HS-5 (cell line): Measurements from ENCODE around the gene RAMP1.
A peak's percentile ranks its signal among the peaks of the same experiment; 100 is the strongest.

Experiments
- DNase-seq: peaks from one replicate; pipeline ENCODE4 v3.0.0-alpha.2; 2012; ENCODE audit warnings: low read depth

RAMP1 gene

DNA sequence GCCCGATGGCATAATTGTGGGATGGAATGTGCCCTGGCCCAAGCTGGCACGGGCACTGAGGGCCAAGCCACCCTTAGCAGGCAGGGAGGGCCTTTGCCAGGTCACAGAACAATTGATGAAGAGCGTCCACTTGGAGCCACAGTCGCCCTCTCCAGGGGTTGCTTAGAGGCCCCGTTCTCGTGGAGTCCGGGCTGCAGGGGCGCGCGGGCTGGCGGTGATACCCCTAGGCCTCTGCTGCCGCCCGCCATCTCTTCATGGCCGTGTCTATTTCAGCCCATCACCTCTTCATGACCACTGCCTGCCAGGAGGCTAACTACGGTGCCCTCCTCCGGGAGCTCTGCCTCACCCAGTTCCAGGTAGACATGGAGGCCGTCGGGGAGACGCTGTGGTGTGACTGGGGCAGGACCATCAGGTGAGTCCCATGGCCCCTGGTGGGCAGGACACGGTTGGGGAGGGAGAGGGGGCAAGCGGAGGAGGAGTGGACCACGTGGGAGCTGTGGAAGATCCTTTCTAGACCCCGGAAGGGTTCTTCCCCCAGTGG lies 17.6 kb downstream of the RAMP1 start:
- no peak for DNase-seq

DNA sequence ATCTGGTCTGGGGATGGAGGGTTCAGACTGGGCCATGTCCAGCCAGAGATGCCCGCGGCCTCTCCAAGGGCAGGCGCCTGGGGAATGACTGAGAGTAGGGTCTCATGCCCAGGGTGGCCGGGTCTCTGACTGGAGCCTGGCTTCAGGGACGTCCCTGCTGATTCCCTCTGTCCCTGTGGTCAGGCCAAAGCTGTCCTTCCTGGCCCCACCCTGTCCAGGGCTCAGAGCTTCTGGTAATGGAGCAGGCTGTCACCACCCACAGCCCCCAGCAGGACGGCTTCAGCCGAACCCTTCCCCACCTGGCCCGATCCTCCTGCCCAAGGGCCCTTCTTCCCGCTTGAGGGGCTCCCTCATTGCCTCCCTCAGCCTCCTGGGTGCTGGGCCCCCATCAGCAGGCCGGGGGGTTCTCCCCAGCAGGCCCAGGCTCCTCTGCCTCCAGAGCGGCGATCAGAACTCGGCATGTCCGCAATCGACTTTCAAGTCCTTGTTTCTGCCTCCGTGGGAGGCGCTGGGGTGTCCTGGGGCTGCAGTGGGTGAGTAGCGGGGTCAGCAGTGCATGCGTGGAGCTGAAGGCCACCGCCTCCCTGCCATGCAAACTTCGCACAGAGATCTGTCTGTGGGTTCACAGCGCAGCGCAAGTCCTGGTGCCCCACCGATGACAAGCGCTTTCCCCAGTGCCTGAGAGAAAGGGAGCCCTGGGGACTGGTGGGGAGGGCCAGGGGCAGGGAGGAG lies 18.3 kb downstream of the RAMP1 start:
- no peak for DNase-seq

DNA sequence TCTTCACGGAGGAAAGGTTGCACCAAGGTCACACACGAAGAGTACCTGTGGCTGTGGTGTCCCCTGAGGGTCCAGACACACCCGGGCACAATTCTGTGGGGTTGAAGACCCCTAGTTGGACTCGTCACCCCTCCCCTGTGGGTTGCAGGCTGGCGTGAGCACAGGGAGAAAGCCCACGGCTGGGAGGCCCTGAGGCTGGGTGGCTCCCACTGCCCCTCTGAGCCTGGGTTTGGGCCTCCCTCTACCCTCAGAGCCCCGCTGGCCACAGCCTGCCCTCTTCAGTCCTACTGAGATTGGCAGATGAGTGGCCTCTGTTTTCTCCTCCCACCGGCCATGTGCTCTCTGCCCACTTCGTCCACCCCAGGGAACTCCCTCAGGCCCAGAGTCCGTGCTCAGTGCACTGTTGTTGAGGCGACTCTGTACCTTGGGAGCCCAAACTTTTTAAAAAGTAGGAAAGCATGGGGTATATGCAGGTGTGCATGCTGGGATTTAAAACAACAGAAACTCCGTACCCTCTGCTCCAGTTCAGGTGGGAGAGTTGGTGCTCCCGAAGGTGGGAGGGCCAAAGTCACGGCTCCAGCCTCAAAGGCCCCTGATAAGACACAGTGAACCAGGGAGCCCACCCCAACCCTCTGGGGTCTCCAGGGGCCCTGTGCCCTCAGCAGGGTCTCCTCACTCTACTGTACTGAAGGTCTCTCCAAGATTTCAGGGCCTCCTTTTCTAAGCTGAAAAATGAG lies 19.1 kb downstream of the RAMP1 start:
- DNase-seq = no peak

DNA sequence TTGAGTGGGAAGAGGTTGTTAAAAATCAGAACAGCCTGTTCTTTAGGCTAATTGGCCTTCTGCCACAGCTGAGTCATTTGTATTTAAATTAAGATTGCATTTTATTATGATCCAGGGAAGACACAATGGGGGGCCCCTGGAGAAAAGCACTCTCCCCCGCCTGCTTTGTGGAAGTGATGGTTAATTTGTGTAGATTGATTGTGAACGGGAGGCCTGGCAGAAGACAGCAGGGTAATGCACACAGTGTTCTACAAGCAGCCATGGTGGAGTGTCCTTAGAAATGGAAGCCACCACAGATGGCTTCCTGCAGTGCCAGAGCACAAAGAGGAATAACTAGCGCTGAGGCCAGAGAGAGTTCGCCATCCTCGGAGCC lies 19.6 kb downstream of the RAMP1 start:
- no peak for DNase-seq

DNA sequence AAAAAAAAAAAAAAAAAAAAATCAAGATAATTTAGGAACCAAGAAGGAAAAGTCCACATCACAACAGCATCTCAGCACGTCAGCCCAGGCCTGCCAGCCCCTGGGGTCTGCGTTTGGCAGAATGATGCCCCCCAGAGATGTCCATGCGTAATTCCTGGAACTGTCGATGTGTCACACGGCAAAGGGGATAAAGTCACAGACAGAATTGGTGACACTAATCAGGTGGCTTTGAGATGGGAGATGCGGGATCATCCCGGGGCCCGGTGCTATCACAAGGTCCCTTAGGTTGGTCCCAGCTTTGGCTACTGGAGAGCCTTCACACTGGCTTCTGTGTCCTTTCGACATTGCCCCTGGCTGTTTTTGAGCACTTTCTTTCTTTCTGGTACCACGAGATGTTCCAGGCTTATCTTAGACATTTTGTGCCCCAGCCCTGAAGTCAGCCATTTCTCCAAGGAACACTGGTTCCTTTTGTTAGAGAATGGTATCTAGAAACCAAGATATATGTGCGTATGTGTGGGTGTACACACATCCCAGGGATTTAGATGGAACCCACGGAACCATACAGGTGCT lies 20.7 kb downstream of the RAMP1 start:
- DNase-seq = no peak

DNA sequence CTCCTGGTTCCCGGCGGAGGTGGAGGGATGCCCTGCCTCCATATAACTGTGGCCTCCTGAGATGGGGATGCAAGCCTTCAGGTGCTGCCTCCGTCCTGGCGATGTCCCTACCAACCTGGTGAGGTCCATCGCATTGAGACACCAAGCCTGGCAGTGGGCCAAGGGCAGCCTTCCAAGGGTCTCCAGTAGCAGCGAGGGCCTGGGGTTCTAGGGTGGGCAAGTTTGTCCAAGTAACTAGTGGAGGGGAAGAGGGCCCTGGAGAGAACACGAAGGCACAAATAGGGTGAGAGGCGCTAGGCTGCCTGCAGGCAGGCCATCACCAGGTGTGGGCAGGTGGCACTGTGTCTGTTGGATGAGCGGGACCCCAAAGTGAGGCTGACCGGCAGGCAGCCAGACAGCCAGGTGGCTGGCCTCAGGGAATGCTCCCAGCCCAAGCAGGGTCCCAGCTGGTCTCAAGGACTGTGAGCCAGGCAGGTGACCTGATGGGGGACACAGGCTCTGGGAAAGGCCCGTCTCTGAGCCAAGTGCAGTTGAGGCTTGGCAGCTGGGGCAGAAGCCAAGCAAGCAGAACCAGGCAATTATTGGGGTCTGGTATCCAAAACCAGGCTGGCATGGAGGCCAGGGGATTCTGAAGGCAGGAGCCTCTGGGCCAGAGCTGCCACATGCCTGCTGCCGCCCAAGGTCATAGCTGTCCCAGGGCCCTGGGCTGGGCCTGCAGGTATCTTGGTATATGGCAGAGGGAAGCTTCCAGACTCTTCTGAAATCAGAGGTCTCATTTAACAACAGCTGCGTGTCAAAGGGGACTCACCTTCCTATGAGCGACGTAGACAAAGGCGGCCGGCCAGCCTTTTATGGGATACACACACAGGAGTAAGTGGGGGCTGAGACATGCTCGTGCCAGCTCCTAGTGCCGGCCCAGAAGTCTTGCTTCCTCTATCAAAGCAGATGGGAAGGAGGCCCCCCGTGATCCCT lies 23.4 kb downstream of the RAMP1 start:
- DNase-seq = no peak

DNA sequence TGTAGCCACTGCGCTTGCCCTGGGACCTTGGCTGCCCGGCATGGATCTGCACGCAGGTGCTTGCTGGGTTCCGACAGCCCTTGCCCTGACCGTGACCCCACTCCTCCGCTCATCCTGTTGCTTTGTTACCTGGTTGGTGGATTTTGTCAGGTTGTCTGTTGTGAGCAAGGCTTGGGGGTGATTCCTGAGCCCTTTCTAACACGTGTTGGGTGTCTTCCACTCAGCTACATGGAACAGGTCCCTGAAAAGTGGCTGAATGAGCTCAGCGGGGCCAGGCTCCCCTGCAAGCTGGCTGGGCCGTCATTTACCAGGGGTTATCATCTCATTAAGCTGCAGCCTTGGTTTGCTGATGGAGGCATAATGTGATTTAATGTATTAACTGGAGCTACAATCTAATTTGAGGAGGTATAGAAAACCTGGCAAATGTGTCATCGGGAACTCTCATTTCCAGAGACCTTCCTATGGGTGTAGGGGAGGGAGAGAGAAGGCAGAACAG lies 24.6 kb downstream of the RAMP1 start:
- no peak for DNase-seq

DNA sequence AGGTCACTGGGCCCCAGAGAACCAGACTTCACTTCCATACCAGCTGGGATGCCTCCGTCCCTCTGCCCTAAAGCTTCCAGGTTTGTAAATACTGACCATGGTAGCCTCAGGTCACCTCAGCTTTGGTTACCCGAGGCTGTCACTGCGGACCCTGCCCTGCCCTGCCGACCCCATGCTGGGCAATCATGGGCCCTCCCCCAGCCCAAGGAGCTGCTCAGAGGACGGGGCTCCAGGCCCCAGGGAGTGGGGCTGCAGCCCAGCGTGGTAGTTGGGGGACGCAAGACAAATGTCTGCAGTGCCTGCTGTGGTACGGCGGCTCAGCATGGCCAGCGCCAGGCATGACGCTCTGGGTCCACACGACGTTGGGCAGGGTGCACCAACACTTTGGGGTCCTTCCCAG lies 25.3 kb downstream of the RAMP1 start:
- no peak for DNase-seq

DNA sequence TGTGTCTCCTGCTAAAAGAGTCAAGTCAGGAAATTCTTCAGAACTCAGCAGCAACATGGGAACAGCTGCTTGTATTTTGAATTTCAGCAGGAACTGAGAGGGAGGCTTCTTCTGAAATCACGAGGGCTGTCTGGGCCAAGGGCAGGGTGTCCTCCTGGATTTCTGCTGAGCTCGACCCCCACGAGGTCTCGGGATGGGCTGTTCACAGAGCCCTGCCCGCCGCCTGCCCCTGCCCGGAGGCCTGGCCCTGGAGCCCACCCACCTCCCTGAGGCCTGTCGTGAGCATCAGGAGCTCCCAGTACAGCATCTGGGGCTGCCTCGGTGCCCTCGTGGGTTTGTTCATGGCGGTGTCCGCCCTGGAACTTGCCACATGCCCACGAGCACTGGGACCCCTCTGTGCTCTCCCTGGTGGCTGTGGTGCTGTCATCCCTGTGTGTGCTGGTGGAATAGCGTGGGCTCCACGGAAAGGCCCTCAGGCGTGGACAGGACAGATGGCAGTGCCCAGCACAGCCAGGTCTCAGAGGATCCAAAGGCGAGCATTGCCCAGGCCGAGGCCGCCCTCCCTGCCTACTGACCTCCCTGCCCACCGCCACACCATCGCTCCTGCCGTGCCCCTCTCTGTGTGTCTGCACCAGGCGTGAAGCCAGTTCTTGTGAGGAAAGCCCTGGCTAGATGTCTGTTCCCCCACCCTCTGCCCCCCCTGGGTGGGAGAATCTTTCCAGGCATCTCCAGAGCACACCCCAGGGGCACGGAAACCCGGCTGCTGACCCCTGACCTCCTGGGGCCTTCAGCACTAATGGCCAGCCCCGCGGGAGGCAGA lies 25.9 kb downstream of the RAMP1 start:
- DNase-seq = no peak

DNA sequence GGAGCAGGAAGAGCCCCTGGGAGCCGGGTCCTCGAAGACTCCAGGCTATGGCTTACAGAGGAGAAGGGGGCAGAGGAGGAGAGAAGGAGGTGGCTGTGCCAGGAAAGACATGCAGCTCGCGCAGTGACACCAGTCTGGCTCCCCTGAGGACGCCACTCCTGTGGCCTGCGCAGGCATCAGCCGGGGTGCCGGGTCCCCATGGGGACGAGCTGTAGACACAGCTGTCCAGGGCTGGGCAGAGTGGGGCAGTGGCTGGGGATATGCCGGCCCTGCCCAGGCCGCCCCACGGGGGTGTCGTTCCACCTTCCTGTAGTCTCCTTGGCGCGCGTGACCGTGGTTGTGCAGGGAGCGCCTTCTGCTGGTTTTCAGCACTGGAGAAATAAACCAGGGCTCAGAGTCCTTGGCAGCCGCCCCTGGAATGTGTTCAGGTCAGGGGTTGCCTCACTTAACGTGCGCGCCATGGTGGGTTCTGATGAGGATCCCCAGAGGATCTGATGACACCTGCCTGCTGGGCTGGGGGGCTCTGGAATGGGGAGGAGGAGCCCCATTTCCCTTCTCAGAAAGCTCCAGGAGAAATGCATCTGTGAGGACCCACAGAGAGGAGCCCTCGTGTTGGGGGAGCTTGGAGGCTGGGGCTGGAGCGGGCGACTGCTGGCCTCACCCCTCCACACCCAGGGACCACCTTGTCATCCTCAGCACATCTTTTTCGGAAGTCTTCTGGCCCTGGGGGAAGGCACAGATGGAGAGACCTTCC lies 26.7 kb downstream of the RAMP1 start:
- no peak for DNase-seq

DNA sequence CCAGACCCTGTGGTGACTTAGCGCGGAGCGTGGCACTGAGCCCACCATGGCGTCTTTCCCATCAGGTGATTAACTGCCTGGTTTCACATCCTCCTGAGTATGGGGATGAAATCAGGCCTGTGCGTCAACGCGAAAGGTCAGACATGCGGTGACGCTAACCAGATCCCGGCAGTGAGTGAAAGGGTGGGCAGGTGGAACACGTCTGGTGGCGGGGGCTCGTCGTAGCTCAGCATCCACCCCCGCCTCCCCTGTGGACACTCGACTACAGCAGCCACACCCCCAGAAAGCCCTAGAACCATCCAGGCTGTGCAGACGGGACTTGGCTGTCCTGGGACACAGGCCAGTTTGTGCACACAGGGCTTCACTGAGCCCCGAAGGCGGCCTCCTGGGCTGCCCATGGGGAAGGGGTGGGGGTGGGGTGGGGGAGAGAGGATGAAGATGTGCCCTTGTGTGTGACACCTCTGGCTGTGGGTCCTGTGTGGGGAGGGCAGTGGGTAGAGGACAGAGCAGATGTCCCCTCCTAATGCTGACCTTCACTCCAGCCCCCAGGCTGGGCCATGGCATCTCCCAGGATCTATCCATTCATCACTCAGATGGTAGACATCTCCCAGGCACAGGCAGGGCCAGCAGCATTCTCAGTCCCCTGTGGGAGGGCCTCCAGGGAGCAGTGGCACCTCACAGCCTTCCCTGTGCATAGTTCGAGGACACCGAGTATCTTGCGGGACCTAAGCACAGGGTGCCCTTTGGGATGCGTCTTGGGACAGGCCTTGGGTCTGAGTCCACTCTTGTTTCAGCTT lies 27.5 kb downstream of the RAMP1 start:
- DNase-seq = no peak

DNA sequence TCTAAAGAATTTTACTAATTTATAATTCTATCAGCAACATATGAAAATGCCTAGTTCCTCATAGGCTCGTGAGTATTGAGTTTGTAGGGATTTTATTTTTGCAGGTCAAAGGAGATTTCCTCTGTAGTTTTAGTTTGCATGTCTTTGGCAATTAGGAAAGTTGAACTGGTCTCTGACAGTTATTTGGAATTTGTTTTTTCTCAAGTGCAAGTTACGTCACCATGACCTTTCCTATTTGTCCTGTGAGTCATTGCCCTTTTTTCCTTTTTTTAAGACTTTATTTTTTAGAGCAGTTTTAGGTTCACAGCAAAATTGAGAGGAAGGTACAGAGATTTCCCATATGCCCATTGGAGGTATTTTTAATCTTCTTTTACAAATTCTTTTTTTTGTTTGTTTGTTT lies 29.0 kb downstream of the RAMP1 start:
- peak; percentile 60 for DNase-seq

DNA sequence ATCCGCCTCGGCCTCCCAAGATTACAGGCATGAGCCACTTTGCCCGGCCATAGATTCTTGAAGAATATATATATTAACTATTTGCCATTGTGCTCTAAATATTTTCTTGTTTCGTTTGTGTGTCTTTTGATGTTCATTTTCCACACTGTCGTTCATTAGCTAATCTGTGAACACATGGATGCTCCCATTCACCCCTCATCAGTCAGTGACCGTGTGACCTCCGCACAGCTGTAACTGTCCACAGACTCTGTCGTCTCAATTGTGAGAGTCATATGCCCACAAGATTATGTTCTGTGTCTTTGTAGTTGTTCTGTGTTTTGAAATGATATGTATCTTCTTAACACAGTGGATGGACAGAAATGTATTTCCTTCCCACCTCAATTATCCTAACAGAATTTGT lies 29.6 kb downstream of the RAMP1 start:
- DNase-seq = no peak

DNA sequence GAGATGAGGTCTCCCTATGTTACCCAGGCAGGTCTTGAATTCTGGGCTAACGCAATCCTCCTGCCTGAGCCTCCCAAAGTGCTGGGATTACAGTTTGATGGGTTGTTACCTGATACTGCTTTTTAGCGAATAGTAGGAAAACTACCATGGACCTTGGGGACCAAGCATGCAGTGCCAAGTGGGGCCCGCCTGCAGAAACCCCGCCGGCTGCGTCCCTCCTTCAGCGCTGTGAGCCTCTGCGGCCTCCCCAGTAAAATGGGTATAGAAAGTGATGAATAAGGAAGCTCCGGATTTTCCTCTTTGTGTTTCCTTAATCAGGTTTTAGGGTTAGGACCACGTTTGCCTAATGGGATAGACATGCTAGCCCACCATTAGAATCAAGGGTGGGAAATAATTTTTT lies 30.4 kb downstream of the RAMP1 start:
- DNase-seq = no peak

DNA sequence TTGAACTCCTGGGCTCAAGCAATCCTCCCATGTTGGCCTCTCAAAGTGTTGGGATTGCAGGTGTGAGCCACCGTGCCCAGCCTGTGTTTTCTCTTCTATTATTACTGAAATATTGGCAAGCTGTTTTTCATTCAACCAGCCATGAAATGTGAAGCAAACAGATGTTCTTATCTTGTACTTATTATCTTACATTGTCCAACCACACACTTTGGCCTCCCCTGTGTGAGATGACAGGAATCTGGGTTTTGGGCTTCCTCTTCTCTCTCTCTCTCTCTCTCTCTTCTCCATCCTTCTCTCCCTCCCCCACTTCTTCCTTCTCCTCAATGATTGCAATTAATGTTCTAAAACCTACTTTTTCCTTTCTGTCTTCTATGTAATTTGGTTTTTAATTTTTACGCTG lies 33.1 kb downstream of the RAMP1 start:
- DNase-seq = no peak

DNA sequence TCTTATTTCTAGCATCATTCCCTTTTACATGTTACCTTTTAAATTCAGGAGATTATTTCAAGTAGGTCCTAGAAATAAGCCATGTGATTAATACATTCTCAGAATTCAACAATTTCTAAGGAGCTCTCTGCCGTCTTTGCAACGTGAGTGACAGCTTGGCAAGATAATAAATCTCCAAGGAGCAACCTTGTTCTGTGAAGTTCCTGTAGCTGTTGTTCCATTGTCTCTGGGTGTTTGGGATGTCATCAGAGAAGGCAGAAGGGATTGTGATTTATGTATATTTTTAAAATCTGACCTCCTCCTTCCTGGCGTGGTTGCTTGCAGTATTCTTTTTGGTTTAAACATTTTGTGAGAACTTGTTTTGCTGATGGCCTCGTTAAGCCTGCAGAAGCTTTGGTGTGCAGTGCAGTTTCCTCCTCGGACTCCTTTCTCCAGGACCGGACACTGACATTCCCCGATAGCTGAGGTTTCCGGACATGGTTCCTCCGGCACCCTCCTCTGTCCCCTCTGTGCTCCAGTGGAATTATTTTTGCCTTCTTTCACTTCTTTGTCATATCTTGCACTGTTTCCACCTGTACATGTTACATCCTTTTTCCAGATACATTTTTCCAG lies 33.7 kb downstream of the RAMP1 start:
- no peak for DNase-seq

DNA sequence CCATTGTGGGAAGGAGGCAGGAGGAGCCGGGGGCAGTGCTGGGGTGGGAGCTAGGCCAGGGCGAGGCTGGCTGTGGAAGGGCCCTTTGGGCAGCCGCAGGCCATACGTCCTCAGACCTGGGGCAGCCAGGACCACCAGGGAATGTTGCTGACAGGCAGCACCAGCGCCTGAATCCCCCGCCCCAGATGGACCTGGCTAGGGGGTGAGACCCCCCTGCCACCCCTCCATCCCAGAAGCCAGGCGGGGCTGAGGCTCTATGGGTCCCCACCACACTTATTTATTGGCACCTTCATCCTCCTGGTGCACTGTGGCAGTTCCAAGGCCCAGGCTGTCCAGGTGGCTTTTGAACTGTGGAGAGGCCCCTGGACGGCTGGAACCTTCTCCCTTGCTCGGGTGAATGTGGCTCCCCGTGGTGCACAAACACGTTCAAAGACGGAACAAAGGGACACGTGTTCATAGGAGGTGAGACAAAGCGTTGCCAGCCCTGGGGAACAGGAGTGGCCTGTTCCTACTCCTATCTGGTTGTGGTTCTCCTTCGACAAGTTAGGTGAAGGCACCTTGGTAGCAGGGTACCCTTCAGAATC lies 35.1 kb downstream of the RAMP1 start:
- DNase-seq = no peak

DNA sequence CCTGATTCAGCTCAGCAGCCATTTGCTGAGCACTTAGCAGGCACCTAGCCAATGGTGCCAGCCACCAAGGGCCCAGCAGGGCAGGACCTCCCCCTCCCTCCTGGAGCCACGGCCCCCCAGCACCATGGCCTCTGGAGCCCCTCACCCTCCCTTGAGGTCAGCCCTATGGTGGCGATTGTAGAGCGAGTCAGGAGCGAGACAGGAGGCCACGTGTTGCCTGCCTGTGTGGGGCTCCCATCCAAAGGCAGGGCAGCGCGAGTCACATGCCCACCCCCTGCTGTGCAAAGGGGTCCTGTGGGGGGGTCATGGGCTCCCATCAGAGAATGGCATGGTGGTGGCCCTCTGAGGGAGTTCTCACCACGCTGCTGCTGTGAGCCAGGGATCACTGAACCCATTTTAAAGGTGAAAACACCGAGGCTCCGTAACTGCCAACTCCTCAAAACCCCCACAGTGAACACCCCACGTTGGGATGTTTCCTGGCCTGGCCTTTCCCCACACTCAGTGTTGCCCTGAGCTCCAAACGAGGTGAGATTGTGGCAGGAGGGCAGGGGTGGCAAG lies 35.6 kb downstream of the RAMP1 start:
- DNase-seq = no peak
